B cell (primary cell): ENCODE results near the gene CPM.

Experiments
- CTCF ChIP-seq: fragments of 200-600 bp; IDR thresholded peaks from one replicate; pipeline ENCODE4 v1.8.0; 2022; ENCODE audit warnings: antibody characterized with exemption, mild to moderate bottlenecking
- EZH2 ChIP-seq: IDR thresholded peaks from 2 replicates; pipeline ENCODE4 v1.6.1; 2012; ENCODE audit warnings: borderline replicate concordance, low read depth, mild to moderate bottlenecking, moderate library complexity, low read length; ENCODE audit not compliant: insufficient read depth, poor library complexity, severe bottlenecking

GRCh38 chr12:68901145-68901544, 31.8 kb downstream of the CPM start:
- TF ChIP-seq EZH2 (no peak), CTCF (no peak)
